K562 (cell line): ENCODE measurements around the gene FYB1. TPM values are rescaled to one million over a fixed set of nuclear protein-coding genes. Genes with fewer than 3 reads are reported as not detected.

ENCODE experiments used
- CBFB ChIP-seq: sonication (generic); formaldehyde crosslinking; IDR thresholded peaks from 2 replicates; pipeline ENCODE4 v1.4.0; 2020; ENCODE audit warnings: mild to moderate bottlenecking, missing genetic modification reagents
- CREB1 ChIP-seq, 2 experiments: sonication (generic) in 1 of 2; formaldehyde crosslinking in 1 of 2; IDR thresholded peaks; 2 replicates each; pipeline versions ENCODE4 v1.6.1 to v1.8.0; 2012 to 2022; ENCODE audit warnings: inconsistent platforms in 1 of 2, mild to moderate bottlenecking in 1 of 2, missing genetic modification reagents in 1 of 2, moderate library complexity in 1 of 2
- GTF2F1 ChIP-seq: IDR thresholded peaks from 2 replicates; pipeline ENCODE4 v1.6.1; 2011; ENCODE audit warnings: low read depth, low read length, improper control_type of control experiment
- HNRNPK ChIP-seq: fragments of 200-400 bp; formaldehyde crosslinking; IDR thresholded peaks from one replicate; pipeline ENCODE4 v1.6.1; 2018; ENCODE audit warnings: mild to moderate bottlenecking, low read depth, low read length; ENCODE audit not compliant: poor library complexity, severe bottlenecking
- IFI16 ChIP-seq: fragments of 250-450 bp; sonication (Bioruptor Pico); IDR thresholded peaks from 2 replicates; pipeline ENCODE4 v2.1.2; 2022; ENCODE audit warnings: mild to moderate bottlenecking, inconsistent platforms
- KDM4B ChIP-seq, 2 experiments: fragments of 450-650 bp in 1 of 2; sonication (generic) in 1 of 2; IDR thresholded peaks; 2 replicates each; pipeline ENCODE4 v1.6.1; 2016 to 2017; ENCODE audit warnings: borderline replicate concordance in 2 of 2, antibody characterized with exemption in 1 of 2, low read depth in 1 of 2, mild to moderate bottlenecking in 1 of 2
- SP1 ChIP-seq: sonication (generic); formaldehyde crosslinking; IDR thresholded peaks from 2 replicates; pipeline ENCODE4 v1.8.1; 2022; ENCODE audit warnings: mild to moderate bottlenecking, missing genetic modification reagents
- SRSF3 ChIP-seq: fragments of 200-400 bp; formaldehyde crosslinking; IDR thresholded peaks from 2 replicates; pipeline ENCODE4 v1.6.1; 2016; ENCODE audit warnings: mild to moderate bottlenecking, low read length, moderate library complexity; ENCODE audit not compliant: insufficient read depth
- TCFL5 ChIP-seq: fragments of 250-450 bp; sonication (Bioruptor Pico); conservative IDR thresholded peaks from 2 replicates; pipeline ENCODE4 v1.6.1; 2021; ENCODE audit warnings: mild to moderate bottlenecking, moderate library complexity, matching md5 sums
- THAP12 ChIP-seq: fragments of 250-450 bp; sonication (Bioruptor Pico); IDR thresholded peaks from 2 replicates; pipeline ENCODE4 v1.9.0; 2021; ENCODE audit warnings: mild to moderate bottlenecking, inconsistent platforms
- ZNF277 ChIP-seq: fragments of 250-450 bp; sonication (Bioruptor Pico); IDR thresholded peaks from 2 replicates; pipeline ENCODE4 v1.8.0; 2022; ENCODE audit warnings: inconsistent platforms, mild to moderate bottlenecking, moderate library complexity, borderline replicate concordance
- ZNF324 ChIP-seq: fragments of 250-450 bp; sonication (Bioruptor Pico); IDR thresholded peaks from 2 replicates; pipeline ENCODE4 v1.4.0; 2020; ENCODE audit warnings: mild to moderate bottlenecking
- polyA plus RNA-seq, 8 experiments: library from polyadenylated mRNA; depleted of rRNA in 4 of 8; stranded (reverse) in 5 of 8; unstranded in 3 of 8; fragments of >200 nt; fragmentation: Nextera tagmentation in 2 of 8; fragmentation: Illumina TruSeq in 1 of 8; extraction: Ambion mirVana in 2 of 8; extraction: Trizol in 1 of 8; gene quantifications; 2 replicates each; pipeline versions ENCODE4 v1.2.1 to v1.2.3, GENCODE V29; 2011 to 2014; ENCODE audit warnings: inconsistent platforms in 1 of 8, missing spikeins in 1 of 8
- total RNA-seq, 7 experiments: library from RNA; depleted of rRNA in 6 of 7; stranded (reverse); fragments of >200 nt in 6 of 7; fragmentation: Illumina TruSeq in 2 of 7; extraction: Trizol in 2 of 7; gene quantifications; 2 replicates each; pipeline versions ENCODE4 v1.2.1 to v1.2.3, GENCODE V29; 2011 to 2021; ENCODE audit warnings: low replicate concordance in 1 of 7
- TF ChIP-seq, protein P1 (sequence below): sonication (generic); formaldehyde crosslinking; IDR thresholded peaks from 2 replicates; pipeline ENCODE4 v1.4.0; 2020; ENCODE audit warnings: mild to moderate bottlenecking, missing genetic modification reagents
- TF ChIP-seq, protein P2 (sequence below), 3 experiments: fragments of 200-800 bp in 1 of 3; fragments of 250-450 bp in 1 of 3; fragments of 450-650 bp in 1 of 3; sonication (Bioruptor Pico) in 1 of 3; sonication (Bioruptor generic) in 1 of 3; formaldehyde crosslinking in 1 of 3; IDR thresholded peaks; 2 replicates each; pipeline versions ENCODE4 v1.6.1 to v1.8.0; 2016 to 2022; ENCODE audit warnings: mild to moderate bottlenecking in 2 of 3, missing genetic modification characterization in 2 of 3, missing compliant biosample characterization in 1 of 3, moderate library complexity in 1 of 3

The FYB1 gene
- total and polyA plus RNA-seq, 9 of the 15 experiments (the other 6 are each of a cell fraction or from before 2014, with no cell fraction given) = 4.7 to 31.5 (median 9.7) TPM

DNA sequence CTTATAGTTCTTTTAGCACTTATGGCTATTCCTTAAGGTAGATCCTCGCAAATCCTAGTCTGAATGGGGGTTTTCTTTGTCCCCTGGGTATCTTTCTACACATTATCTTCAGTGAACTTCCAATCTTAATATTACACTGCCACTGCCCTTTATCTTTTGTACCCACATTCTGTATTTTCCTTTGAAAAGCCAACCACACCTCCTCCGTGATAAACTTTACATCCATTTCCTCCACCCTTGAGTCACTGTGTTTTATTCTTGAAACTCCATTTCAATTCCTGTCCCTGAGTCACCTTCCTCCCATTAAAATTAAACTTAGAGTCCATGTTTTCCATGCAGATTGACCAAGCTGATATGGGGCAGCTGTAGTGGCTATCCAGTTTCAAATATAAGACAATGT, 102.0 kb downstream of the FYB1 start (continued):
- TF ChIP-seq, protein P1, sequence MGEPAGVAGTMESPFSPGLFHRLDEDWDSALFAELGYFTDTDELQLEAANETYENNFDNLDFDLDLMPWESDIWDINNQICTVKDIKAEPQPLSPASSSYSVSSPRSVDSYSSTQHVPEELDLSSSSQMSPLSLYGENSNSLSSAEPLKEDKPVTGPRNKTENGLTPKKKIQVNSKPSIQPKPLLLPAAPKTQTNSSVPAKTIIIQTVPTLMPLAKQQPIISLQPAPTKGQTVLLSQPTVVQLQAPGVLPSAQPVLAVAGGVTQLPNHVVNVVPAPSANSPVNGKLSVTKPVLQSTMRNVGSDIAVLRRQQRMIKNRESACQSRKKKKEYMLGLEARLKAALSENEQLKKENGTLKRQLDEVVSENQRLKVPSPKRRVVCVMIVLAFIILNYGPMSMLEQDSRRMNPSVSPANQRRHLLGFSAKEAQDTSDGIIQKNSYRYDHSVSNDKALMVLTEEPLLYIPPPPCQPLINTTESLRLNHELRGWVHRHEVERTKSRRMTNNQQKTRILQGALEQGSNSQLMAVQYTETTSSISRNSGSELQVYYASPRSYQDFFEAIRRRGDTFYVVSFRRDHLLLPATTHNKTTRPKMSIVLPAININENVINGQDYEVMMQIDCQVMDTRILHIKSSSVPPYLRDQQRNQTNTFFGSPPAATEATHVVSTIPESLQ (CRISPR knock-in tag) = no peak
- TF ChIP-seq SRSF3 (no peak), ZNF324 (CRISPR knock-in tag) (no peak), GTF2F1 (no peak), SP1 (CRISPR knock-in tag) (no peak), ZNF277 (no peak), TCFL5 (CRISPR knock-in tag) (no peak), THAP12 (no peak), KDM4B (IDR thresholded peaks at IDR 0.05; ENCODE audit: borderline replicate concordance in 2 of 2, low read depth in 1 of 2) (no peak), CBFB (CRISPR knock-in tag) (no peak), IFI16 (CRISPR knock-in tag) (no peak), HNRNPK (no peak), CREB1 (IDR thresholded peaks at IDR 0.05) (0 out of 2 replicates have a peak, but pooled peaks have one; percentile 21), CREB1 (CRISPR knock-in tag; IDR thresholded peaks at IDR 0.05) (no peak)
- TF ChIP-seq, protein P2, sequence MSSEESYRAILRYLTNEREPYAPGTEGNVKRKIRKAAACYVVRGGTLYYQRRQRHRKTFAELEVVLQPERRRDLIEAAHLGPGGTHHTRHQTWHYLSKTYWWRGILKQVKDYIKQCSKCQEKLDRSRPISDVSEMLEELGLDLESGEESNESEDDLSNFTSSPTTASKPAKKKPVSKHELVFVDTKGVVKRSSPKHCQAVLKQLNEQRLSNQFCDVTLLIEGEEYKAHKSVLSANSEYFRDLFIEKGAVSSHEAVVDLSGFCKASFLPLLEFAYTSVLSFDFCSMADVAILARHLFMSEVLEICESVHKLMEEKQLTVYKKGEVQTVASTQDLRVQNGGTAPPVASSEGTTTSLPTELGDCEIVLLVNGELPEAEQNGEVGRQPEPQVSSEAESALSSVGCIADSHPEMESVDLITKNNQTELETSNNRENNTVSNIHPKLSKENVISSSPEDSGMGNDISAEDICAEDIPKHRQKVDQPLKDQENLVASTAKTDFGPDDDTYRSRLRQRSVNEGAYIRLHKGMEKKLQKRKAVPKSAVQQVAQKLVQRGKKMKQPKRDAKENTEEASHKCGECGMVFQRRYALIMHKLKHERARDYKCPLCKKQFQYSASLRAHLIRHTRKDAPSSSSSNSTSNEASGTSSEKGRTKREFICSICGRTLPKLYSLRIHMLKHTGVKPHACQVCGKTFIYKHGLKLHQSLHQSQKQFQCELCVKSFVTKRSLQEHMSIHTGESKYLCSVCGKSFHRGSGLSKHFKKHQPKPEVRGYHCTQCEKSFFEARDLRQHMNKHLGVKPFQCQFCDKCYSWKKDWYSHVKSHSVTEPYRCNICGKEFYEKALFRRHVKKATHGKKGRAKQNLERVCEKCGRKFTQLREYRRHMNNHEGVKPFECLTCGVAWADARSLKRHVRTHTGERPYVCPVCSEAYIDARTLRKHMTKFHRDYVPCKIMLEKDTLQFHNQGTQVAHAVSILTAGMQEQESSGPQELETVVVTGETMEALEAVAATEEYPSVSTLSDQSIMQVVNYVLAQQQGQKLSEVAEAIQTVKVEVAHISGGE (CRISPR knock-in tag; IDR thresholded peaks at IDR 0.05) = peak in 1 of 3 experiments; percentile 28; a peak in 1 of 6 replicates
